Transverse colon (tissue), 4 donors: ENCODE results near the gene CHRNA5. TPM values are rescaled to one million over a fixed set of nuclear protein-coding genes. Genes with fewer than 3 reads are reported as not detected.

Experiments
- DNase-seq: peaks from one replicate; pipeline ENCODE4 v3.0.0-alpha.2; 2019
- H3K27ac ChIP-seq, 4 donors: fragments of 200-600 bp; sonication (generic); 2 replicates each; pipeline ENCODE4 v1.5.1; 2016 to 2018; ENCODE audit warnings: inconsistent platforms in 4 of 4
- H3K27me3 ChIP-seq: fragments of 200-600 bp; sonication (generic); 2 replicates; pipeline ENCODE4 v1.5.1; 2017; ENCODE audit warnings: inconsistent platforms
- H3K36me3 ChIP-seq, 4 donors: fragments of 200-600 bp; sonication (generic); 2 replicates each; pipeline ENCODE4 v1.5.1; 2017 to 2019; ENCODE audit warnings: inconsistent platforms in 4 of 4
- H3K4me1 ChIP-seq, 4 donors: fragments of 200-600 bp; sonication (generic); 2 replicates each; pipeline ENCODE4 v1.5.1; 2017 to 2020; ENCODE audit warnings: inconsistent platforms in 4 of 4
- H3K4me3 ChIP-seq, 4 donors: fragments of 200-600 bp; sonication (generic); 1 replicate in 1 of 4; 2 replicates in 3 of 4; pipeline versions ENCODE4 v1.5.1 to v1.6.1; 2017 to 2019; ENCODE audit warnings: inconsistent platforms in 4 of 4
- H3K9me3 ChIP-seq, 2 donors: fragments of 200-600 bp; sonication (generic); 2 replicates each; pipeline ENCODE4 v1.5.1; 2017 to 2019; ENCODE audit warnings: inconsistent platforms in 2 of 2
- CTCF ChIP-seq, 5 experiments: fragments of 200-600 bp in 3 of 5; fragments of 450-650 bp in 2 of 5; sonication (generic) in 3 of 5; IDR thresholded peaks; 1 replicate in 2 of 5; 2 replicates in 3 of 5; pipeline ENCODE4 v1.5.1; 2016 to 2017; ENCODE audit warnings: antibody characterized with exemption in 5 of 5, inconsistent platforms in 3 of 5, mild to moderate bottlenecking in 2 of 5, moderate library complexity in 1 of 5
- EP300 ChIP-seq: sonication (generic); formaldehyde crosslinking; IDR thresholded peaks from one replicate; pipeline ENCODE4 v1.6.1; 2017; ENCODE audit warnings: antibody characterized with exemption, low read depth
- POLR2A ChIP-seq: fragments of 450-650 bp; IDR thresholded peaks from one replicate; pipeline ENCODE4 v1.6.1; 2016; ENCODE audit warnings: antibody characterized with exemption, mild to moderate bottlenecking, moderate library complexity
- POLR2AphosphoS5 ChIP-seq, 3 donors: sonication (generic); formaldehyde crosslinking; IDR thresholded peaks; one replicate each; pipeline ENCODE4 v1.6.1; 2016; ENCODE audit warnings: antibody characterized with exemption in 3 of 3
- WGBS, 2 donors: methylation state at CpG; one replicate each; pipeline ENCODE4 v1.1.5; 2018; ENCODE audit warnings: low coverage in 1 of 2; 5-methylcytosine and 5-hydroxymethylcytosine counted together
- in situ Hi-C, 4 donors: fragments of 200-750 bp; cut with MboI; loops; one replicate each; pipeline versions ENCODE4 v1.15.0 to v1.15.1; 2017; ENCODE audit warnings: low sequenced_read_pairs in 3 of 4, low pct_ligation_motif_present in 1 of 4, low pct_unique_long_range_greater_than_20kb in 1 of 4
- intact Hi-C: fragments of 100-400 bp; cut with DNase I; formaldehyde crosslinking; loops from one replicate; pipeline ENCODE4 v1.15.1; 2023; ENCODE audit warnings: low total_unique reads
- total RNA-seq, 4 donors: library from RNA; depleted of rRNA; stranded (reverse); fragments of >200 nt; gene quantifications; one replicate each; pipeline ENCODE4 v1.1.0, GENCODE V29; 2016

Gene CHRNA5
- total RNA-seq, 4 donors from 2014 or later = 0.48 to 3.8 (median 0.82) TPM; not detected in 1

- 38 to 54% methylated on average over 3 of the region's 3 CpGs for WGBS, 2 donors
- no peak for TF ChIP-seq EP300
- no peak for TF ChIP-seq POLR2A
- no peak for TF ChIP-seq POLR2AphosphoS5 (IDR thresholded peaks at IDR 0.05)
- in situ Hi-C loops = loop anchor here in 1 of 4 donors (10.0 kb wide), 1 partner anchor 91 kb away; no protein-coding TSS in a partner anchor
These were observed 48.7 kb downstream of the CHRNA5 start for GRCh38 chr15:78614021-78614420.

GRCh38 chr15:78615151-78615589 is 49.9 kb downstream of the CHRNA5 start:
- TF ChIP-seq POLR2A (no peak), EP300 (no peak), POLR2AphosphoS5 (IDR thresholded peaks at IDR 0.05) (no peak), CTCF (IDR thresholded peaks at IDR 0.05) (no peak)
- in situ Hi-C loops (loop anchor here (5.0 to 10.0 kb wide), 3 partner anchors 90 to 97 kb away; no protein-coding TSS in a partner anchor), intact Hi-C loops (no loop called here)
- peaks cover 4 to 15% (median 9%) of the 10 kb centered on the region in 4 donors for H3K4me1 ChIP-seq
- H3K27ac ChIP-seq = no peak overlapping the region
- no peak for DNase-seq
- H3K9me3 ChIP-seq = no peaks in the 10 kb centered on the region
- no peaks in the 10 kb centered on the region for H3K36me3 ChIP-seq
- 62 to 80% methylated on average over 1 to 3 of the region's 3 CpGs for WGBS, 2 donors
- H3K27me3 ChIP-seq = peaks cover 17% of the 10 kb centered on the region
- no peak overlapping the region for H3K4me3 ChIP-seq

More at GRCh38 chr15:78614021-78614420, 48.7 kb downstream of the CHRNA5 start:
- Histone ChIP-seq H3K9me3 (no peaks in the 10 kb centered on the region), H3K27me3 (peaks cover 6% of the 10 kb centered on the region), H3K4me3 (no peak overlapping the region), H3K27ac (no peak overlapping the region), H3K4me1 (peaks cover 0 to 8% (median under 1%) of the 10 kb centered on the region in 4 donors), H3K36me3 (no peaks in the 10 kb centered on the region)
- no peak for DNase-seq
- intact Hi-C loops = no loop called here

- in situ Hi-C loops (loop anchor here (5.0 to 10.0 kb wide), 3 partner anchors 88 to 96 kb away; no protein-coding TSS in a partner anchor), intact Hi-C loops (no loop called here)
- Histone ChIP-seq H3K4me3 (no peak overlapping the region), H3K36me3 (no peaks in the 10 kb centered on the region), H3K4me1 (peaks cover 5 to 25% (median 18%) of the 10 kb centered on the region in 4 donors), H3K27ac (no peak overlapping the region), H3K9me3 (no peaks in the 10 kb centered on the region), H3K27me3 (peaks cover 30% of the 10 kb centered on the region)
- DNase-seq = no peak
- WGBS, 2 donors = 79% methylated on average over 2 of the region's 2 CpGs; no CpG with 5 or more reads in 1 of the 2 donors
- TF ChIP-seq CTCF (IDR thresholded peaks at IDR 0.05) = no peak
- TF ChIP-seq POLR2AphosphoS5 (IDR thresholded peaks at IDR 0.05) = no peak
- TF ChIP-seq EP300 = no peak
- no peak for TF ChIP-seq POLR2A
These were observed 51.2 kb downstream of the CHRNA5 start for GRCh38 chr15:78616506-78616905.

- TF ChIP-seq POLR2AphosphoS5 (IDR thresholded peaks at IDR 0.05) (no peak), POLR2A (no peak), EP300 (no peak), CTCF (IDR thresholded peaks at IDR 0.05) (no peak)
- intact Hi-C loops = no loop called here
- Histone ChIP-seq H3K4me3 (no peak overlapping the region), H3K27me3 (peaks cover 36% of the 10 kb centered on the region), H3K9me3 (no peaks in the 10 kb centered on the region), H3K27ac (no peak overlapping the region), H3K4me1 (peaks cover 5 to 25% (median 18%) of the 10 kb centered on the region in 4 donors), H3K36me3 (no peaks in the 10 kb centered on the region)
- no peak for DNase-seq
- in situ Hi-C loops = loop anchor here (5.0 to 10.0 kb wide), 3 partner anchors 88 to 95 kb away; no protein-coding TSS in a partner anchor
- 75% methylated on average over 7 of the region's 7 CpGs; no CpG with 5 or more reads in 1 of the 2 donors for WGBS, 2 donors
These were observed 51.8 kb downstream of the CHRNA5 start for GRCh38 chr15:78617076-78617475.
